DMS79 (cell line): Measurements from ENCODE around the gene PPP1R1B.

Source experiments
- DNase-seq: peaks from one replicate; lab custom pipeline; 2025; lab: John Stamatoyannopoulos, UW

Gene PPP1R1B

DNA sequence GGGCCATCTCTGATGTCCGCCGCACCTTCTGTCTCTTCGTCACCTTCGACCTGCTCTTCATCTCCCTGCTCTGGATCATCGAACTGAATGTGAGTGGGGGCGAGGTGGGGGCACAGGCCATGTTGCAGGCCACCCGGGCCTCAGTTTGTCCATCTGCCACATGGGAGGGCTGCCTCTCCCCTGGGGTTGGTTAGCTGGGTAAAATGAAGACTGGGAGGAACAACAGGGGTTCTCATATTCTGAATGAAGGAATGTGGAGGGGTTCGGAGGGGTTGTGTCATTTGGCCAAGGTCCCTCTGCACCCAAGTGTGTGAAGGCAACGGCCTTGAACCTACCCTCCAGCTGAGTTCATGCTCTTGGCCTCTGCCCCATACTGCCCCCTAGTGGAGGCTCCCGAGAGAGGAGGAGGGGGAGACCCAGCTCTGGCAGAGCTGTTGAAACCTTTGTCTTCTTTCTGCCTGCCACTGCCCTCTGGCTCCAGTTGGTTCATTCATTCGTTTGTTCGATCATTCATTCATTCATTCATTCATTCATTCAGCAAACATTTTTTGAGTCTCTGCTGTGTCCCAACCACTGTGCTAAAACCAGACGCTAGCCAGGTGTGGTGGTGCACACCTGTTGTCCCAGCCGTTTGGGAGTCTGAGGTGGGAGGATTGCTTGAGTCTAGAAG is 27.0 kb downstream of the PPP1R1B start:
- no peak for DNase-seq

- DNase-seq = no peak
These were observed 28.4 kb downstream of the PPP1R1B start for GRCh38 chr17:39655105-39655504.

DNA sequence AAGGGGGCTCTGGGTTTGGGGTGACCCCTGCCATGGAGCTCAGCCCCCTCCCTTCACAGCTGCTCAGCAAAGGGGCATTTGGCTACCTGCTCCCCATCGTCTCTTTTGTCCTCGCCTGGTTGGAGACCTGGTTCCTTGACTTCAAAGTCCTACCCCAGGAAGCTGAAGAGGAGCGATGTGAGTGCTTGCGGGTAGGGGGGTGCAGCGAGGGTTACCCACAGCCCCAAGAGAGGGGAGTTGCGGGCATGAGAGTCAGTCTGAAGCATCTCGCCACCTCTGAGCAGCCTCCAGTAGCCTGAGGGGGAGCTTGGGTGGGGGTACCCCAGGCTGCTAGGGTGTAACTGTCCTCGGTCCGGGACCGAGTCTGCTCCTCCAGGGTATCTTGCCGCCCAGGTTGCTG is 31.6 kb downstream of the PPP1R1B start:
- DNase-seq = no peak

DNA sequence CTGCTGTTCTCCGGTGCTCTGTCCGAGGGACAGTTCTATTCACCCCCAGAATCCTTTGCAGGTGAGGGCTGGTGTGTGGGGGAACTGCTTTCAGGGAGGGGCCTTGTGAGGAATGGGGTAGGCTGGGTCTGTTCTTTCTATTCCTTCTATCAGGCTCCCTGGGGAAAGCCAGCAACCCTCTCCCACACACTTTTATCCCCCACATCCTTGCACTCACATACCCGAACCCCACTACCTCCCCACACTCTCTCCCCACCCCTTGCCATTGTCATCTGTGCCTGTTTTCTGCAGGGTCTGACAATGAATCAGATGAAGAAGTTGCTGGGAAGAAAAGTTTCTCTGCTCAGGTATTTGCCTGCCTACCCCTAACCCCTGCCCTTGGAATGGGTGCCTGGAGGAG is 32.0 kb downstream of the PPP1R1B start:
- no peak for DNase-seq

DNA sequence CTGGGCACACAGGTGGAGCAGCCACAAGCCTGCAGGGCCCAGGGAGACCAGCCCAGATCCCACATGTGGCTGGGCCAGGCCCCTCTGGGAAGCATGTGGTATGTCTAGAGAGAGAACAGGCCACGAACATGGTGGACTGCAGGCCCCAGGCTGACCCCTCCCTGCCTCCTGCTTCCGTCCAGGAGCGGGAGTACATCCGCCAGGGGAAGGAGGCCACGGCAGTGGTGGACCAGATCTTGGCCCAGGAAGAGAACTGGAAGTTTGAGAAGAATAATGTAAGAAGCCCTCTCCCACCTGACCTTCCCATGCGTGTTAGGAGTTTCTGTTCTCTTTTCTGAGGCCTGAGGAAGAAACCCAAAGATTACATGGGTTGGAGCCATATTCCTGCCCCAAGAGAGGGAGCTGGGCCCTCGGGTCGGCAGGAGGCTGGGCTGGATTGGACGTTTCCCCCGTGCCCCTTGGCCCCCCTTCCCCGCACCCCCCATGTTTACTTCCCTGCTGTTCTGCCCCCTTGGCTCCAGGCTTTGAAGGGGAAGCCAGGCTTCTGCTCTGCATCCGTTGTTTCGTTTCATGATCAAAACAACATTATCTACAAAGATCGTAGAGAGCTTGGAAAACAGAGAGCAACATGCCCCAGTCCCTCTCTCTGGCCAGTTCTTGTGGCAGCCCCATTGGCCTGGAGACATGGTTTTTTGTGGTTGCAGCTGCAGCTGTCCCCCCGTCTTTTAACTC is 32.7 kb downstream of the PPP1R1B start:
- DNase-seq = no peak

- no peak for DNase-seq
These were observed 33.2 kb downstream of the PPP1R1B start for GRCh38 chr17:39660011-39660360.

GRCh38 chr17:39660397-39661385 is 33.9 kb downstream of the PPP1R1B start:
- no peak for DNase-seq

DNA sequence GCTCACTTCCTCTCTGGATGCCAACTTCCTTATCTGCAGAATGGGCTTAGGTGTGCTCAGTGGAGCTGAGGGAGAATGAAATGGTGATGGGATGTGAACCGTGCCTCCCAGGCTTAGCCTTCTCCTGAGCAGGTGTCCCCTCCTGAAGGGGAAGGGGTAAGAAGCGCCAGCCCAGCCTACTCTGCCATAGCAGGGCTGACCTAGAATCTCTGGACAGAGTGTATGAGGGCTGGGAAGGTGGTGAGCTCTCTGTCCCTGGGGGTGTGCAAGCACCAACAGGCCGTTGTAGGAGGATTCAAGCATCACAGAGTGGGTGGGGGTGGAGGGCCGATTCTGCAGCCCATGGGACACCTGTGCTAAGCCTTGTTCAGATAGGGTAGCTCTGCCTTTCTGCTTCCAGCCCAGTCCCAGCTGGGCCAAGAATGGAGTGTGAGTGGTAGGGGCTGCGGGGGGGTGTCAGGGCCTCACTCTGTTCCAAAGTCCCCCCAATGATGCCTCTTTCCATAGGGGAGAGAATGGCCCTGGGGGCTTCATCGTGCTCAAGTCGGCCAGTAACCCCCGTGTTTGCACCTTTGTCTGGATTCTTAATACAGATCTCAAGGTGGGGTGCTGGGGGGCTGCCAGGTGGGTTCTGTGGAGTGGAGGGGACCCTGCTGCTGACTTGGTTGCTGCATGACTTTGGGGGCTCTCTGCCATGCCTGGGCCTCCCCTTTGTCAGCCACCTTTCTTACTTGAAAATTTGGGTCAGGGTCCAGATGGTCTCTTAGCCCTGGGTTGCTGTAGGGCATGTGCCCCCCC is 35.2 kb downstream of the PPP1R1B start:
- DNase-seq = no peak

- no peak for DNase-seq
These were observed 36.0 kb downstream of the PPP1R1B start for GRCh38 chr17:39662551-39663339.

GRCh38 chr17:39663340-39663687 is 36.6 kb downstream of the PPP1R1B start:
- DNase-seq = no peak

DNA sequence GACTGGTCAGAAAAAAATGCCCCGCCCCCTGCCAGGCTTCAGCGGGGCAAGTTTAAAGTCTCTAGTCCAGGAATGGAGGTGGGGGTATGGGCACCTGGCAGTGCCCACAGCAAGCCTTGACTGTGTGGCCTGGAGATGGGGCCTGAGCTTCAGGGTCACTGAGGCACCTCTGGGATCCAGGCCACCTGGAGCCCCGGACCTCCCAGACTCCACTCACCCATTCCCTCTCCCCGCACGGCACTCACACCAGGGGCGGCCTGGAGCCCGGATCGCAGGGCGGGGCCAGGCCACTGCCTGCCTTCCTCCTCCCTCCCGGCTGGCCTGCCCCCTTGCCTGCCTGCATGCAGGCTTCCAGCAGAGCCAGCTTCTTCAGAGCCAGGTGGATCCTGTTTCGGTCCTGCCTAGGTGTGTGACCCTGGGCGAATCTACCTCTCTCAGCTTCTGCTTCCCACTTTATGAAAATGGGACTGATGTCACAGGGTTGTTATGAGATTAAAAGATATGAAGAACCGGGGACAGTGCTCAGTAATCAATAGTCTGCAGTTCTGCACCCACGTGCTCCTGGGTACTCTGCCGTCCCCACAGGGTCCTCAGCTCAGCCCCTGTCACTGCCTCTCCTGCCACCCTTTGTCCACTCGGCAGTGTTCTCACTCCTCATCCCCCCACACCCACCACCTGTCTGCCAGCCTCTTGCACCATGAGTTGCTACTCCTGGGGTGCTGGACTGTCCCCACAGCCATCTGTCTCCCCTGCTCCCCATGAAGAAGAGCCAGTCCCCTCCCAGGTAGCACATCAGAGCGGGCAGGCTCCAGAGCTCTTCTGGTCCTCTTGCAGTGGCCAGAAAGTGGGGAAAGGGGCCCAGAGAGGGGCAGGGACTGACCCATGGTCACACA is 37.2 kb downstream of the PPP1R1B start:
- no peak for DNase-seq

DNA sequence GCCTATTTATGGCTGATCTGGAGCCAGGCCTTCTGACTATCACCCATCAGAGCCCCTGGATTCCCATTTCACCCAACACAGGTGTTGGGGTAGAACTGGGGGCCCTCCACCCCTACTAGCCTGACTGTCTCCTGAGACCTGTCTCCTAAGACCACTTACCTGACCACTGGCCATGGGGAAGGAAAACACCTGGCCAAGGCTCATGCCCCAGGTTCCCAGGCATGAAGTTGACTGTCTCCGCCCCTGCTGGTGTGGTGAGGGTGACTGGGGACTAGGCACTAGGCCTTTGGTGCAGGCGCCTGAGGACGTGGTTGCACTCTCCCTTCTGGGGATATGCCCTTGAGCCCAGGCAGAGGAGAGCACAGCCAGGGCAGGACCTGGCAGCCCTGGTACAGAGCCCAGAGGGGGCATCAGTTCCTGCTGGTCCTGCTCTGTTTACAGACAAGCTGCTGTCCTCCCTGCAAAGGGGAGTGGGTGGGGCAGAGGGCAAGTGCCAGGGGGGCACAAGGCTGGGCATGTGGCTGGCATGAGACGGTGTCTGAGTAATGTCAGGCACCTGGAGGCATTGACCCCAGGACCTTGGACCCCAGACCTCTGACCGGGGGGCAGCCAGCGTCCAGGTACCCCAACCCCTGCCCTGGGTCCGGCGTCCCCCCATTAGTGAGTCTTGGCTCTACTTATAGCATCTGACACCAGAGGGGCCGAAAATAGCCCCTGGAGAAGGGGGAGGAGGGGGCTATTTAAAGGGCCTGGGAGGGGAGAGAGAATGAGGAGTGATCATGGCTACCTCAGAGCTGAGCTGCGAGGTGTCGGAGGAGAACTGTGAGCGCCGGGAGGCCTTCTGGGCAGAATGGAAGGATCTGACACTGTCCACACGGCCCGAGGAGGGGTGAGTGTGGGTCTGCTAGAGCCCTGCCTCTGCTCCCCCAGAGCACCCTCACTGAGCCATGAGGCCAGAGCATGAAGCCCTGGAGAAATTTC is 38.1 kb downstream of the PPP1R1B start, which contains the start of gene TCAP:
Gene TCAP, plus strand, starts transcription at position 769 of the 981 bp plus-strand sequence. Its CDS starts 11 bp downstream, at position 780.
- DNase-seq = no peak

DNA sequence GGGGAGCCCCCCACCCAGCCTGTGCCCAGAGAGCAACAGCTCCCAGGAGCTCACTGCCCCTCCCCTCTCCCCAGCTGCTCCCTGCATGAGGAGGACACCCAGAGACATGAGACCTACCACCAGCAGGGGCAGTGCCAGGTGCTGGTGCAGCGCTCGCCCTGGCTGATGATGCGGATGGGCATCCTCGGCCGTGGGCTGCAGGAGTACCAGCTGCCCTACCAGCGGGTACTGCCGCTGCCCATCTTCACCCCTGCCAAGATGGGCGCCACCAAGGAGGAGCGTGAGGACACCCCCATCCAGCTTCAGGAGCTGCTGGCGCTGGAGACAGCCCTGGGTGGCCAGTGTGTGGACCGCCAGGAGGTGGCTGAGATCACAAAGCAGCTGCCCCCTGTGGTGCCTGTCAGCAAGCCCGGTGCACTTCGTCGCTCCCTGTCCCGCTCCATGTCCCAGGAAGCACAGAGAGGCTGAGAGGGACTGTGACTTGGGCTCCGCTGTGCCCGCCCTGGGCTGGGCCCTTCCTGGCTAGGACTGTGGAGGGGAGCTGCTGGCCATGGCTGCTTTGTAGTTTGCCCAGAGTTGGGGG is 39.0 kb downstream of the PPP1R1B start:
- no peak for DNase-seq

DNA sequence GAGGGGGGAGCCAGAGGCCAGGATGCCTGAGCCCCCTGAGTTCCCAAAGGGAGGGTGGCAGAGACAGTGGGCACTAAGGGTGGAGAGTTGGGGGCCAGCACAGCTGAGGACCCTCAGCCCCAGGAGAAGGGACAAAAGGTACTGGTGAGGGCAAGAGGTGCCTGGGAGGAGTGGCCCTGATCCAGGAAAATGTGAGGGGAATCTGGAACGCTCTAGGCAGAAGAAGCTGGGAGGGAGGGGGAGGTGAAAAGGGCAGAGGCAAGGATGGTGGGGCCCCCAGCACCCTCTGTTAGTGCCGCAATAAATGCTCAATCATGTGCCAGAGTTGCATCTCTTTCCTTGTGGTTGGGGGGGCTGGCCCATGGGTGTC is 39.5 kb downstream of the PPP1R1B start:
- DNase-seq = no peak

DNA sequence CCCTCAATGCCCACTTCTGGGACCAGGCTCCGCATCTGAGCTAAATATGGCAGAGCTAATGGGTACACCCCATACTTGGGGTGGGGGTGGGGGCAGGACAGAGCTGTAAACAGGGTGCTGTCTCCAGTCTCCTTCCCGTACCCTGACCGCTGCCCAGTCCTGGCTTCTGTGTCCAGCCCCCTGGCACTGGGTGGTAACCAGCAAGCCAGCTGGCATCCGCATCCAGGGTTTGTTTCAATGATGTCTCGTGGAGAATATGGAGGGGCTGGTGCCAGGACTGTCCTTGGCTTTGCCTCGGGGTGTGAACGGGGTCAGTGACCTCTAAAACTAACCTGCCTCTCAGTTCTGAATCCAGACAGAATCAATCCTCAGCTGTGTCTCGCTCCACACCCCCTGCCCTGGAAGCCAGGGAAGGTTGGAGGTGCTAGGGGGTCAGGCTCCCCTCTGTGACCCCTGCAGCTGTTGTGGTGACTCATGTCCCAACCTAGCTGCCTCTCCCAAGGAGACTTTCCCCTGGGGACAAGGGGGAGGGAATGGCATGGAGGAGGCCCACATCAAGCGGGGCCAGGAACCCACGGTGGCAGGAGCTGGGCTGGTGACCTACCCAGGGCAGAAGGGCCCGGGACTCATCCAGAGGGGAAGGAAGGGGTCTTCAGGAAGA is 40.0 kb downstream of the PPP1R1B start:
- DNase-seq = no peak

DNA sequence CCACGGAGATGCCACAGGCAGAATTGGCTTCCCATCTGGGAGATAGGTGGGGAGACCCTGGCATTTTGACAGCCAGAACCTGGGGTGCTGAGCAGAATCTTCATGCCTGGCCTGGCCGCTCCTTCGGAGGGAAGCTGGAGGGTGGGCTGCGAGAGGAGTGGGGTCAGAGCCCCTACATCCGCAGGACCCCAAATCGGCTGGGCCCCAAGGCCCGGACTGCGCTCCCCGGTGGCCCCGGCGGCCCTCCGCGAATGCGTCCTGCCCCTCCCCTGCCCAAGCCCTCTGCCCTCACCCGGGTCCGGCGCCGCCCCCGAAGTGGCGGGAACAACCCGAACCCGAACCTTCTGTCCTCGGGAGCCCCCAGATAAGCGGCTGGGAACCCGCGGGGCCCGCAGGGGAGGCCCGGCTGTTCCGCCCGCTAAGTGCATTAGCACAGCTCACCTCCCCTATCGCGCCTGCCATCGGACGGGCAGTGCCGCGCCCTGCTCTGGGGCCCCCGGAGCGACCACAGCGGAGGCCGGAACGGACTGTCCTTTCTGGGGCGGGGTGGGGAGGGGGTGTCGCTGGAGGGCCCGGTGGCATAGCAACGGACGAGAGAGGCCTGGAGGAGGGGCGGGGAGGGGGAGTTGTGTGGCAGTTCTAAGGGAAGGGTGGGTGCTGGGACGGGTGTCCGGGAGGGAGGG is 40.7 kb downstream of the PPP1R1B start:
- no peak for DNase-seq
